HG02798 (cell line): ENCODE data around the gene MPZL1.

Experiments
- ATAC-seq: cut with Tn5 transposase; IDR thresholded peaks from one replicate; pipeline ENCODE4 v1.9.1; 2021; ENCODE audit warnings: mild to moderate bottlenecking; ENCODE audit not compliant: unreplicated experiment, poor library complexity

The MPZL1 gene

DNA sequence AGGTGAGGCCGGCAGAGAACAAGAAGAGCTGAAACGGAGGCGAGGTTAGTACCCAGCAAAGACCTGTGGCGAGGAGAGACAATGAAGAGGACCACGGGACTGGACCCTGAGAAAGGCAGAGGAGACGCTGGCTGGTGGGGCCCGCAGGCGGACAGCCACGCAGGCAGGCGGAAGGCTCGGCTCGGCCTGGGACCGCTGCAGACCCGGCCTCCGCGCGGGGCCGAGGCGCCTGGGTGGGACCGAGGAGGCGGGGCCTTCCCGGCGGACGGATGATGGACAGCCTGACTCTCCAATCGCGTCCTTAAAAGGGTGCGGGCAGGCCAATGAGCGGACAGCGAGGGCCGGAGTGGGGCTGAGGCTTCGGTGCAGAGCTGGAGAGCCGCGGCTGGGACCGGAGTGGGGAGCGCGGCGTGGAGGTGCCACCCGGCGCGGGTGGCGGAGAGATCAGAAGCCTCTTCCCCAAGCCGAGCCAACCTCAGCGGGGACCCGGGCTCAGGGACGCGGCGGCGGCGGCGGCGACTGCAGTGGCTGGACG, at the start of gene MPZL1:
TSS of gene MPZL1 (plus strand) at position 366 of the 535 bp plus-strand sequence. CDS start 170 bp downstream, outside the sequence.
- ATAC-seq: peak; percentile 96

DNA sequence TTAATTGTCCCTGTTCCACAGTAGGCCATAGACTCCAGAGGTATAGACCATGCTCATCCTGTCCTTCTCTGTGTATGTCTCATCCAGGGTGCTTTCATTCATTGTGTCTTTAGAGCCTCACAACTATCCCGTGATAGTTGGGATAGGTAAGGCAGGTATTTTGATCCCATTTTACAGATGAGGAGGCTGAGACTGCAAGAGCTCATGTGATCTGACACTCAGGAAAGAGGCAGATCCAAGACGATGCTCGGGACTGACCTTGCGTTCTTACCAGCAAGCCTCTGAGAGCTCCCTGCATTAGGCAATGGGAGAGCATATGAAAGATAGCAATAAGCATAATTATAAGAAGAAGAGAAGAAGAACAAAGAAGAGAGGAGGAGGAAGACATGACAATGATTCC, 49.0 kb upstream of the MPZL1 start:
- ATAC-seq: no peak

- ATAC-seq: no peak
Observed at GRCh38 chr1:167673265-167673664, 48.5 kb upstream of the MPZL1 start.

DNA sequence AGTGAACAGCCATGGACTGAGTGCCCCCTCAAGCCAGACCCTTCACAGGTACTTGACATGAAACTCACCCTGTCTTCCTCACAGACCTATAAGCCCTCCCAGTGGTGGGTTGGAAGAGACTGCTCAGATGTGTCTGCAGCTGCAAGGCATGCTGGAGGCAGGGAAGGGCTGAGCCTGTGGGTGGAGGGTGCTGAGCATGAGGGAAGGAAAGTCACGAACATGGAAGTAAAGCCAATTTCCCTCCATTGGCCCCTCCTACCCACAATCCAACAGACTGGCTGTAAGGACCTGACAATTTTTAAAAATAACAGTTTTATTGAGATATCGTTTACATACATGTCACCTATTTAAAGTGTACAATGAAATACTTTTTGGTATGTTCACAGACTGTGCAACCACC, 47.6 kb upstream of the MPZL1 start:
- ATAC-seq: no peak

- no peak for ATAC-seq
Observed at GRCh38 chr1:167675440-167675839, 46.3 kb upstream of the MPZL1 start.

GRCh38 chr1:167676205-167676915, 45.4 kb upstream of the MPZL1 start:
- ATAC-seq: peak; percentile 51

DNA sequence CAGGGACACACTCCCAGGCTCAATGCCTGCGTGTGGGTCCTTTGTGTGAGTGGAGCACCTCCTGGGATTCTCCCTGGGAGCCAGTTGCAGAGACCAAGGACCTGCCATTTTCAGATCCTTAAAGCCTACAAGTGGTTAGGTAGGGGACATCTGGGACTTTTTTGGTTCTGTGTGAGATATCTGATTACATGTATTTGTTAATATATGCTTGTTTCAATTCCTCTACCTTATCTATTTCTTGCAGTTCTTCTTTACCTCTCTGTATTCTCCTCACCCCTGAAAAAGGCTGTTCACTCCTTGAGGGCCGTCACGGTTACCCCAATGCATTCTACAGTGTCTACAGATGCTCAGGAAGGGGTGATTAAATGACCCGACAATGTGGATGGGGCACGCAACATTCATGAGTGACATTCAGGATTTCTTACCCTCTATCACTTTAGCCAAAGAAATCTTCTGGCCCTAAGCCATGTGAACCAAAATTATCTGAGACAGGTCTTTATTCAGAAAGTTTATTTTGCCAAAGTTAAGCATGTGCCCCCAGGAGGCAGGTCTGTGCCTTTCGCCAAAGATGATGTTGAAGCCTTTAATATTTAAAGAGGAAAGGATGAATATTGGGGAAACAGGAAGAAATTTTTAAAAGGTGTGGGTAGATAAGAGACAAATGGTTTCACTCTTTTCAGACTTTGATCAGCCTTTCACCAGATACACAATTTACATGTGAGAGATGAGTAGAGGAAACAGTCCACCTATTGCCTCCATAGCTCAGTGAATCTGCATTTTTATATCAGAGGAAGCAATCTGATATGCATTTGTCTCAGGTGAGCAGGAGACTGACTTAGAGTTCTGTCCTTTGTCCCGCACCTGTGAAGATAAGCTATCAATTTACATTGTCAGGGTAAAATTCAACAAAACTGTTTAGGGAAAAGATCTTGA, 44.6 kb upstream of the MPZL1 start:
- peak; percentile 31 for ATAC-seq

GRCh38 chr1:167678422-167678821, 43.4 kb upstream of the MPZL1 start:
- ATAC-seq: no peak

- ATAC-seq: no peak
Observed at GRCh38 chr1:167678838-167679237, 42.9 kb upstream of the MPZL1 start.

DNA sequence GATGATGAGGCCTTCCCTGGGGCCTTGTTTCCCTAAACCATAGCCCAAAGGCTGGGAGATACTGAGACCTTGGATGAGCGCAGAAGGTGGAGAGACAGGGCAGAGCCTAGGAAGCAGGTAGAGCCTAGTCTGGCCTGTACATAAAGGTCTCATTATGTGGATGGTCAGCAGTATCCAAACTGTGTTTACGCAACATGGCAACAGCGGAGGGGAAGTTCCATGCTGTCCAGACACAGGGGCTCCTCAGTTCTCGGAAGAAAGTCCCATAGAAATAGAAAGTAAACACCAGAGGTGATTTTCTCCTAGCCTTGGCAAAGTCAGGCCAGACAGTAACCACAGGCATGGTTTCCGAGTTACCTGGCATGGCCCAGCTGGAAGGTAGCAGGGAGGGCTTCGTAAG, 42.1 kb upstream of the MPZL1 start:
- no peak for ATAC-seq

DNA sequence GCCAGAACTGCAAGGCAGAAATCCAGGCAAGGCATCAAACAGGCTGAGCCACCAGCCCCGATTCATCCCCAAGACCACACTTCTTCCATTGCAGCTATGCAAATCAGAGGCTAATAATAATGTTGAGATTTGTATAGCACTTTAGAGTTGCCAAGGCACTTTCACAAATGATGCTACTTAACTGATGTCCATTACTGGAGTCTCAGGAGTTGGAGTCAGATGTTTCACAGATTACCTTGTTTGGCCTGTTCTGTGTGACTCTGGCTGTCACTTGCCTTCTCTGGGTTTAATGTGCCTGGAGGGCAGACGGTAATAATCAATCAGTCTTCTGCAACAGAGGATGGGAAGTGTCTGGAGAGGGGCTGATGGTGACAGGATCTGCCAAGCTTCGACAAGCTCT, 40.8 kb upstream of the MPZL1 start:
- ATAC-seq: no peak

DNA sequence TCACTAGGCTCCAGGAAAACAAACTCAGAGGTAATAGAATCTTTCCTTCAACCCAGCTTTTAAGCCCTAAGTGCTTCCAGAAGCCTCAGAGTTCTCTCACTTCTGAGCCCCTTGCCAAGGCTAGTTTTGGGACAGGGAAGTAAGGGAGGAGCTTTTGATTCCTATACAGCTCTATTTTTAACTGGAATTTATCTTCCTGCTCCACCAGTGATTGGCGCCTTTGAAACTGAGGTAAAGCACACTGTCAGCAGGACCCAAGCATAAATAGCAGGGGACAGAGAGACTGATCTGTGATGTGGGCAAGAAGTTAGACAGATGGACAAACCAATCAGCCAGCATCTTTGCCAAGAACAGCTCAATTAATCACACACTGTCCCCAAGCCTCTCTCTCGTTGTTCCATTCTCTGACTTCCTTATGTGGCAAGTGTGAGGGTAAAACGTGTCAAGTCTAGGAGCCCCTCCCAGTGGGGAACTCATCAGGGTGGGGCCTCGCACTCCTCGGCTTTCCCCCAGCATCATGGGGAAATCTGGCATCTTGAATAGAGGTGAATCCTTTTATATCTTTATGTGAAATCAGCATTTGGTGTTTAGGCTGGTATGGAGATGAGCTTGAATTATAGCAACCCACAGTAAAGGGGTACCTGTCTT, 40.2 kb upstream of the MPZL1 start:
- no peak for ATAC-seq

- ATAC-seq: no peak
Observed at GRCh38 chr1:167683226-167683625, 38.6 kb upstream of the MPZL1 start.

DNA sequence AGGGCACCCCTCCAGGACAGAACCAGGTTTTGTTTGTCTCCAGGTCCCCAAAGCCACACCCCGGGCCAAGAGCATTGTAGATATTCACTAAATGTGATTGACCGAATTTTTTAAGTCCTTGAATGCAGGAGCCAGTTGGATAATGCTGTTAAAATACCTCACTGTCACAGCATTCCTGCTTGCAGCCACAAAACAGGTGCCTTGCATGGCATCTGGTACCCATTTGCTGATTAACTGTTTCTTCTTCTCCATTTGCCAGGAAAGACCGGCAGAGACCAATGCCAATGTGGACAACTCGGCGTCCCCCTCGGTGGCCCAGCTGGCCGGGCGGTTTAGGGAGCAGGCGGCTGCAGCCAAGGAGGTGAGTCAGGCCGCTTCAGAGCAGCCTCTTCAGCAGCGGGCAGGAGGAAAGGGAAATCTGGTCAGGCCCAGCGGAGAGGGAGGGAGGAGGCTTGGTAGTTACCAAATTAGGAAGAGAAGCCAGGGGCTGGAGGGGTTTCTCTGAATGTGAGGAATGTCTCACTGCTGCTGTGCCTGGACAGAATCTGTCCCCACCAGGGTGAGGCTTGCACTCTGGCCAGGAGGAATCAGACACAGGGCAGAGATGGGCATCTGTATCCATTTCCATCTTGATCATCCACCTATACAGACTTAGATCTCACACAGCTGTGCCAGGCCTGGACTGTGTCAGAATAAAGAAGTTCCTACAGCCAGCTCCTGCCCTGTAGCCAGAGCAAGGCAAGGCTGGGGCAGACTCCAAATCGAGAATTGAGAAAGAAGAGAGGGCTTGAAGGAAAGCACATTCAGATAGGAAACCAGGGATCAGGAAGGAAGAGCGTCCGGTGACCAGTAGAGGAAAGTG, 37.9 kb upstream of the MPZL1 start:
- ATAC-seq: no peak

DNA sequence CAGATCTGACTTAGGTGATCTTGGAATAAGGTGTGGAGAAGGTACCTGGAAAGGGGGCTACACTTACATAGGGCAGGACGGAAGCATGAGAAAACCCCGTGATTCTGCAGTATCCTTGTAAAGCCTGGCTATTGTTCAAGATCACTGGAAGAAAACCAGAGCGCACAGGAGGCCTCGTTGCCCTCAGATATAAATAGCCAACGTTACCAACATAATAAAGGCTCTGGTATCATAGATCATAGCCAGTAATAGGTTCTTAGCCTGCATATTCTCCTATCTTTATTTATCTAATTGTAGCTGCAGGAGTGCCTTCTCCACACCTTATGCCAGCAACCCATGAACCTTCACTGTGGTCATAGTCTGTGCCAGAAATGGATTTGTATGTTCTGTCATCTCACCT, 35.9 kb upstream of the MPZL1 start:
- ATAC-seq: no peak

DNA sequence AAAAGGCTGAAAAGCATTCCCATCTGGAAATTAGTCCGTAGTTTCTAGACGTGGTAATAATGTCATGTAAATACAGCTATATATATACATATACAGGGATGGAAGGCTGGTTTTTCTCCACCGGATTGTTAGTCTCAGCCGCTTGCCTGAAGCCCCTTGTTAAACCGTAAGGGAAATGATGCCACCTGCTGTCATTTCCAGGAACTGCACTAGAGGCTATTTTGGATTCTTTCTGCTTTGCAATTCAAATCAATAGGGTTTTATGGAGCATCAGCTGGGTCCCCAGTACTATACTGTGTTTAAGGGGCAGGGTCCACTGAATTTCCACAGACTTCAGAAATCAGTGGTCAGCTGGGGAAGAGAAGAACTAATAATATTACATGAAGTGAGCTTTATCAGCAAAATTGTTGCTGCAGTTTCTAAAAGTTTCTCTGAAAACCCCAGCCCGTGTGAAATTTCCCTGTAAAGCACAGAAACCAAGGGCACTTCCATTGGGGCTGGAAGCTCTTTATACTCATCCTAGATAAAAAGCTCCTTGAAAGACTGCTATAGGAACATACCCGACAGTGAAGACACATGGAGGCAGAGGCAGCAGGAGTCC, 33.8 kb upstream of the MPZL1 start:
- peak; percentile 71 for ATAC-seq

DNA sequence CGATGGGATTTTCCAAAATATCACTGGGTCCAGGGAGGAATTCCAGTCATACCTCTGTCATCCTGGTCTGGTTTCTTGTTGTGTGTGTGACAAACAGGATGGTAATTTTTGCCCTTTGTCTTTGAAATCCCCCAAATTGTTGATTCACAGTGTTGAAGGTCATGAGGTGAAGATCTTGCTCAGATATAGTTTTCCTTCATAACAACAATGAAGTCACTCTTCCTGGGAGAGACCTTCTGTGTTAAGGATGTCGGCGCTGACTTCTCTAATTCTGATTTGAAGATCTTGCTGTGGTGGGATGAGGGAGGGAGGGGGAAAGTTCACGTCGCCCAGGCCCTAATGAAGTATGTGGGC, 32.2 kb upstream of the MPZL1 start:
- no peak for ATAC-seq

DNA sequence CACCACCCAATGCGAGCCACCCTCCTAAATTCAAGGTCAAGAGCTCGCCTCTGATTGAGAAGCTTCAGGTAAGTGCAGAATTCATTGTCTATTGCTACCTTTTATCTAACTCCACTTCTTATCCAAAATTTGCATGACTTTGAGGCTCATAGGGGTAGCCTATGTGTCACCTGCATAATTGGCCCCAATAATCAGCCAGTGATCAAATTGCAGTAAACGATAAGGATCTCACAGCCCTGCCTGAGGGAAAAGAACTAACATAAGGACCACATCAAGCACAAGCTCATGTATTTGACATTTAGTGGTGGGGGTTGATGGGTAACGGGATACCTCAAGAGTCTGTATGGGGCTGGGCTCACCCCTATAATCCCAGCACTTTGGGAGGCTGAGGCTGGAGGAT, 31.7 kb upstream of the MPZL1 start:
- ATAC-seq: no peak

DNA sequence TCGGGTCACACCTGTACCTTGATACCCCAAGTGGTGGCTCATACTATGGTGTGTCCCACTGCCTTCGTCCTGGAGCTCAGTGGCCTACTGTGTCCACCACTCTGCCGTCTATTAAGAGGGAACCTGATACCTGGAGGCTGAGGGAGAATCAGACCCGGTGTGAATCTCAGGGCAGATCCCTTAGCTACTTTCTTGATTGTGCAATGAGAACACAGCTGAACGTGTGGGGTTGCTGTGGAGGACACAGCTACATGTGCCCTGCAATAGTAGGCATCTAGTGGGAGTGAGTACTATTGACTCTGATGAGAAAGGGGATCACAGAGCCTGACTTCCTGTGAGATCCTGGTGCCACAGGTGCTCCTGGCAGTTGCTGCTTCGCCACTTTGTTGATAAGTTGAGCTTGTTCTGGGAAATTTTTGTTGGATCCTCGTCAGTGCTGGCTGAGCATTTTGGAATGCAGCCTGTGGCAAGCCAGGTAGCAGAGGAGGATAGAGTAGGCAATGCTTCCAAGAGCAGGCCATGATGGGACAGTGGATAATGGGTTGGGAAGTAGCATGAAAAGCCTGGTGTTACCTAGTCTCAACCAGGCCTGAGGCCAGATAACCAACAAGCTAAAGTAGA, 28.2 kb upstream of the MPZL1 start:
- ATAC-seq: no peak
